IPS-18a (cell line): Measurements from ENCODE around the gene PFKFB4.

Experiments
- H3K27ac ChIP-seq: one replicate; pipeline ENCODE4 v1.5.1; 2013; ENCODE audit warnings: low read length
- H3K27me3 ChIP-seq: one replicate; pipeline ENCODE4 v1.6.1; 2013; ENCODE audit warnings: mild to moderate bottlenecking, low read length; ENCODE audit not compliant: control insufficient read depth, insufficient read depth
- H3K36me3 ChIP-seq: one replicate; pipeline ENCODE4 v1.6.1; 2013; ENCODE audit warnings: low read depth, low read length; ENCODE audit not compliant: control insufficient read depth
- H3K4me1 ChIP-seq: one replicate; pipeline ENCODE4 v1.6.1; 2013; ENCODE audit warnings: low read depth, low read length; ENCODE audit not compliant: control insufficient read depth
- H3K4me3 ChIP-seq: one replicate; pipeline ENCODE4 v1.5.1; 2013; ENCODE audit warnings: low read length
- H3K9ac ChIP-seq: one replicate; pipeline ENCODE4 v1.6.1; 2013; ENCODE audit warnings: mild to moderate bottlenecking, low read length, moderate library complexity
- H3K9me3 ChIP-seq: one replicate; pipeline ENCODE4 v1.6.1; 2013; ENCODE audit warnings: low read depth, low read length; ENCODE audit not compliant: control insufficient read depth

The PFKFB4 gene

GRCh38 chr3:48576647-48577046, 20.0 kb upstream of the PFKFB4 start:
- no peak overlapping the region for H3K9ac ChIP-seq
- H3K27ac ChIP-seq = no peak overlapping the region
- H3K36me3 ChIP-seq = peaks cover 6% of the 10 kb centered on the region
- no peaks in the 10 kb centered on the region for H3K4me1 ChIP-seq
- no peaks in the 10 kb centered on the region for H3K27me3 ChIP-seq
- no peak overlapping the region for H3K4me3 ChIP-seq
- no peaks in the 10 kb centered on the region for H3K9me3 ChIP-seq

DNA sequence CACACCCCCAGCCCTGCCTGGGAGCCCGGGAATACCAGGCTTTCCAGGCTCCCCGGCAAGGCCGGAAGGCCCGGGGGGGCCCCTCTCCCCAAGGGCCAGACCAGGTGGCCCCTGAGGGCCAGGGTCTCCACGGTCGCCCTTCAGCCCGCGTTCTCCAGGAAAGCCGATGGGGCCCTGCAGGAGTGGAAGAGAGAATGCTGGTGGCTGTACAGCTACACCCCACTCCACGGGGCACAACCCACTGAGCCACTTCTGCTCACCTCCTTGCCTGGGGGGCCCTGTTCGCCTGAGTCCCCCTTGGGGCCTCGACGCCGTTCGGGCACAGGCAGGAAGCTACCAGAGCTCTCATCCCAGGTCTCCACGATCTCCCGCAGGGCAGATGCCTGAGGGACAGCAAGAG, 18.8 kb upstream of the PFKFB4 start:
- Histone ChIP-seq H3K9me3 (no peaks in the 10 kb centered on the region), H3K27ac (no peak overlapping the region), H3K27me3 (no peaks in the 10 kb centered on the region), H3K9ac (no peak overlapping the region), H3K4me1 (no peaks in the 10 kb centered on the region), H3K4me3 (no peak overlapping the region), H3K36me3 (peaks cover 6% of the 10 kb centered on the region)

DNA sequence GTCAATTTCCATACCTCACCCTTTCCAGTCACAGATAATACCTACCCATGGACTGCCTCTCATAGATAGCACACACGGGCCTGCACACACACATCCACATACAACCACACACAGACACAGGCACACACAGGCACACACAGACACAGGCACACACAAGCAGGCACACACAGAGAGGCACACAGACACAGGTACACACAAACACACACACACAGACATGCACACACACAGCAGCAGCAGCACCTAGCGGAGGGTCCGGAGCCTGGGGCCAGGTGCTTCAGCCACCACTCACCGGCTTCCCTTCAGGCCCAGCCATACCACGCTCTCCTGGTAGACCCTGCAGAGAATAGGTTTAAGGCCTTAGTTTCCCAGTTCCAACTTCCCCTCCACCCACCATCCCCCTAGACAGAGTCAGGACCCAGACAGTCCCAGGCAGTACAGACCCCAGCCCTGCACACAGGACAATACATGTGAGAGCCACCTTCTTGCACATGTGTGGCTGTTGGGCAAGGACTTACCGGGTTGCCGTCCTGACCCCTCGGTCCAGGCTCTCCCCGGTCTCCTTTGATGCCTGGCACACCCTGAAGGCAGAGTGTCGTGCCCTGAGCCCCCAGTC, 17.5 kb upstream of the PFKFB4 start:
- no peaks in the 10 kb centered on the region for H3K4me1 ChIP-seq
- H3K27me3 ChIP-seq = no peaks in the 10 kb centered on the region
- H3K36me3 ChIP-seq = peaks cover 6% of the 10 kb centered on the region
- H3K9ac ChIP-seq = no peak overlapping the region
- no peak overlapping the region for H3K27ac ChIP-seq
- H3K9me3 ChIP-seq = no peaks in the 10 kb centered on the region
- H3K4me3 ChIP-seq = no peak overlapping the region

DNA sequence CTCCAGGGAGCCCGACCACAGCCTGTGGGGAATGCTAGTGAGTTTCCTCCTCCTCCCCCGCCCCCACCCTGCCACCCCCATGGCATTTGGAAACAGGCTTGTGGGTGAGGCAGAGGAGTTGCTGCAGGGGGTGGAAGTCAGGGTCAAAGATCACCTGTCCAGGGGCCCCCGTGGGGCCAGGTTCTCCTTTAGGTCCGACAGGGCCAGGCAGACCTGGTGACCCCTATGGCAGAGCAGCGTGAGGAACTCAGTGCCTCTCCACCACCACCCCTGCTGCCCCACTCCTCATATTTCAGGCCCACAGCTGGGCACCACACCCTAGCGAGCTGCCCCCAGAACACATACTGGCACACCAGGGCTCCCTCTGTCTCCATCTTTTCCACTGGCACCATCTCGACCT, 15.9 kb upstream of the PFKFB4 start:
- H3K4me3 ChIP-seq = no peak overlapping the region
- no peaks in the 10 kb centered on the region for H3K9me3 ChIP-seq
- peaks cover 4% of the 10 kb centered on the region for H3K36me3 ChIP-seq
- no peak overlapping the region for H3K9ac ChIP-seq
- H3K4me1 ChIP-seq = no peaks in the 10 kb centered on the region
- no peak overlapping the region for H3K27ac ChIP-seq
- no peaks in the 10 kb centered on the region for H3K27me3 ChIP-seq

DNA sequence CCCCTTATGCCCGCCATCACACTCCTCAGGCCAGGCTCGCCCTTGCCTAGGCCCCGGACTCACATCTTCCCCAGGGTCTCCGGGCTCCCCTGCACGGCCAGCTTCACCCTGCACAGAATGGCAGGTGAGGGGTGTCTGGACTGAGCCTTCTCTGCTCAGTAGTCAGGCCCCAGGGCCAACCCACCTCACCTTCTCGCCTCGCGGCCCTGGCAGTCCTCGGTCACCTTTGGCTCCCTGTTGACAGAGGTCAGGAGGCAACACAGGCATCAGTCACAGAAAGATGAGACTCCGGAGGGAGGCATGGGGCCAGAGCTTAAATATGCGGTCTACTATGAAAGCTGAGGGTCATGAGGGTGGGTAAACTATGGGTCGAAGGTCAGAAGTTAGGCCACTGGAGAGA, 15.3 kb upstream of the PFKFB4 start:
- no peaks in the 10 kb centered on the region for H3K4me1 ChIP-seq
- H3K9me3 ChIP-seq = no peaks in the 10 kb centered on the region
- no peak overlapping the region for H3K27ac ChIP-seq
- H3K4me3 ChIP-seq = no peak overlapping the region
- no peaks in the 10 kb centered on the region for H3K36me3 ChIP-seq
- H3K27me3 ChIP-seq = no peaks in the 10 kb centered on the region
- no peak overlapping the region for H3K9ac ChIP-seq

GRCh38 chr3:48569808-48570450, 13.3 kb upstream of the PFKFB4 start:
- Histone ChIP-seq H3K4me3 (no peak overlapping the region), H3K9ac (no peak overlapping the region), H3K9me3 (no peaks in the 10 kb centered on the region), H3K27ac (no peak overlapping the region), H3K36me3 (no peaks in the 10 kb centered on the region), H3K27me3 (no peaks in the 10 kb centered on the region), H3K4me1 (no peaks in the 10 kb centered on the region)

GRCh38 chr3:48569400-48569799, 12.8 kb upstream of the PFKFB4 start:
- H3K4me3 ChIP-seq = no peak overlapping the region
- no peak overlapping the region for H3K9ac ChIP-seq
- no peaks in the 10 kb centered on the region for H3K4me1 ChIP-seq
- H3K36me3 ChIP-seq = no peaks in the 10 kb centered on the region
- H3K9me3 ChIP-seq = no peaks in the 10 kb centered on the region
- H3K27ac ChIP-seq = no peak overlapping the region
- H3K27me3 ChIP-seq = no peaks in the 10 kb centered on the region

DNA sequence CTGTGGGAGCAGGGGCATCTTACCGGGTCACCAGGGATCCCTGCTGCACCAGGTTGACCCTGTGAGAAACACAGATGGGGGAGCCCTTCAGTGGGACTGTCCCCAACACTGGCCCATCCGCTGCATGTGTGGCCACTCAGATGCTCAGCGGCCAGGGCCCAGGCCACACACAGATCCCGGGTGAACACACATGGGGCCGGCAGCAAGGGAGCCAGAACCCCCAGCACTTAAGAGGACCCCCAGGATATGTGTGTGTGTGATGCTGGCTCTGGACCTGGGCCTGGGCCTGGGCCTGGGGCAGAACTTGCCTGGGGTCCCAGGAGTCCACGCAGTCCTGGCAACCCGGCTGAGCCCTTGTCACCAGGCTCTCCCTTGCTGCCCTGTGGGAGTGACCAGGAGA, 11.9 kb upstream of the PFKFB4 start:
- Histone ChIP-seq H3K36me3 (no peaks in the 10 kb centered on the region), H3K9me3 (no peaks in the 10 kb centered on the region), H3K27me3 (no peaks in the 10 kb centered on the region), H3K4me3 (no peak overlapping the region), H3K4me1 (peaks cover 2% of the 10 kb centered on the region), H3K9ac (no peak overlapping the region), H3K27ac (no peak overlapping the region)

- H3K27me3 ChIP-seq = no peaks in the 10 kb centered on the region
- H3K9ac ChIP-seq = no peak overlapping the region
- H3K27ac ChIP-seq = no peak overlapping the region
- no peaks in the 10 kb centered on the region for H3K36me3 ChIP-seq
- H3K4me3 ChIP-seq = no peak overlapping the region
- H3K9me3 ChIP-seq = no peaks in the 10 kb centered on the region
- peaks cover 9% of the 10 kb centered on the region for H3K4me1 ChIP-seq
Measured at GRCh38 chr3:48567500-48567899, 10.9 kb upstream of the PFKFB4 start.

GRCh38 chr3:48567090-48567489, 10.5 kb upstream of the PFKFB4 start:
- Histone ChIP-seq H3K4me3 (no peak overlapping the region), H3K27me3 (no peaks in the 10 kb centered on the region), H3K4me1 (peaks cover 9% of the 10 kb centered on the region), H3K27ac (no peak overlapping the region), H3K9me3 (no peaks in the 10 kb centered on the region), H3K36me3 (no peaks in the 10 kb centered on the region), H3K9ac (no peak overlapping the region)

DNA sequence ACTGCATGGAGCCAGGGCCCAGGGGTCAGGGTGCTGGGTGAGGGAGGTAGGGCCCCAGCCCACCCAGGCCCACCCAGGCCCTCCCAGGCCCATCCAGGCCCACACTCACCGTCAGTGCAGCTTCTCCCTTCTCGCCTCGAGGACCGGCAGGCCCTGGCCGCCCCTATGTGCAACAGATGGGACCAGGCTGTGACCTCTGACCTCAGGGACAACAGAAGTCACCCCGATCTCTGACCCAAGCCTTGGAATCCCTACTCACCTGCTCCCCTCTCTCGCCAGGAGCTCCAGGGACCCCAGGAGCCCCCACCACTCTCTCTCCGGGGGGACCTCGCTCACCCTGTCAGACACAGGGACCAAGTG, 9.8 kb upstream of the PFKFB4 start:
- no peaks in the 10 kb centered on the region for H3K36me3 ChIP-seq
- no peak overlapping the region for H3K9ac ChIP-seq
- no peak overlapping the region for H3K4me3 ChIP-seq
- no peaks in the 10 kb centered on the region for H3K9me3 ChIP-seq
- no peaks in the 10 kb centered on the region for H3K27me3 ChIP-seq
- H3K4me1 ChIP-seq = peaks cover 9% of the 10 kb centered on the region
- H3K27ac ChIP-seq = no peak overlapping the region

DNA sequence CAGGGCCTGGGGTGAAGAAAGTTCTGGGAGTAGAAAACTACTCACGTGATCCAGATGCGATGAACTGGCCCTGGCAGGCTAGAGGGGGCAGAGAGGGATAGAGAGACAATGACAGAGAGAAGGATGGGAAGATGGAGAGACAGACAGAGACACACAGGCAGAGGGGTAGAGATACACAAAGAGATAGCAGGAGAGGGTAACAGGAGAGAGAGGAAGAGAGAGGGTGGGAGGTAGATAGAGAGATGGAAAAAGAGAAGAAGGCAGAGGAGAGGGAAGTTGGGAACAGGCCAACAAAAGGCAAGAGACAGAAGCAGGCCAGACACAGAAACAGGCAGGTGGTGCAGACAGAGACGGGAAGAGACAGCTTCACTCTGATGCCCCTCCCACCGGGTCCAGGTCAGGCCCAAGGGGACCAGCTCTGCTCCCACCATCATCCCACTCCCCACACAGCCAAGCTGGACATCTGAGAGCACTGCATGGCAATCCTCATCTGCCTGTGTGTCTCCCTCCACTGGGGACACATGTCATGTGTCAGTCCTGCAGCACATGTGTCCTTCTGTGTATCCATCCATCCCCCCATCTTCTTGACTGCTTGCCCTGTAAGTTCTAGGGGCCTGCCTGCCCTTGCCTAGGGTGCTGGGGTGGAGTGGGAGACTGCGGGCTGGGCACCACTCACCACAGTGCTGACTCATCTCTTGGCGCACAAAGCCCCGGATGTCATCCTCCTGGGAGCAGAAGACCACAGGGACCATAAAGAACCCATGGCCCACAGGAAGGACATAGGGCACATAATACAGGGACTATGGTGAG, 9.2 kb upstream of the PFKFB4 start:
- H3K27me3 ChIP-seq = no peaks in the 10 kb centered on the region
- no peaks in the 10 kb centered on the region for H3K9me3 ChIP-seq
- no peak overlapping the region for H3K9ac ChIP-seq
- H3K27ac ChIP-seq = no peak overlapping the region
- no peaks in the 10 kb centered on the region for H3K36me3 ChIP-seq
- peaks cover 15% of the 10 kb centered on the region for H3K4me1 ChIP-seq
- no peak overlapping the region for H3K4me3 ChIP-seq
